ENCODE measurements around the gene TAMALIN. TPM values are rescaled to one million over a fixed set of nuclear protein-coding genes. Genes with fewer than 3 reads are reported as not detected.

The TAMALIN gene
- total RNA-seq, 3 donors from 2014 or later (not counting 1 experiment from before 2014, with no cell fraction given) = 403 to 663 (median 424) TPM

DNA sequence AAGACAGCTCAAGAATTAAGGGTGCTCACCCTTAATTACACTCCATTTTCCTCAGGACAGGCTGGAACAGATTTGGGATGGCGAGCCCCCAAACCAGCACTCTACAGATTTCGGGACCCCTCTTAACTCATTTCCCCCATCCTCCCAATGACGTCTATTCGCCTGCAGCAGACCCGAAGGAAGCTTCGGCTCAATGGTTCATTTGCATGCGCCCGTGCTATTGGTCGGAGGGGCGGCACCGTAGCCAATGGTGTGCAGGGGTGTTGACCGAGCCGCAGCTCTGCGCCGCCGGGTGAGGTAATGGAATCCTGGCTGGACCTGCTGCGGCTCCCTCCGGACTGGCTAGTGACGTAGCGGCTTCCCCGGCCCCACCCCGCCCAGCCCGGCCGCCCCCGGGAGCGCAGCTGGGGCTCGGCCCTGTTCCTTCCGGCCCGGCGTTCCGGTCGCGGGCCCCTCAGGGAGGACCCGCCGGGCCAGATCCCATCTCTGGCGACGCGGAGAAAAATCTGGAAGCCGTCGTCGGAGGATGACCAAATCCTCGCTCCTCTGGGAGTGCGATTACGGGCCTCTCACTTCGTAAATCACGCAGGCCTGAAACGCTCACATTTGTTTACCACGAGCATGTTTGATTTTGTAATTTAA is 26.2 kb downstream of the TAMALIN start:
- Histone ChIP-seq H3K36me3 (ENCODE audit: control insufficient read depth, insufficient read depth, low read length) (no peaks in the 10 kb centered on the region), H3K9me3 (ENCODE audit: control insufficient read depth, insufficient read depth, low read length) (no peaks in the 10 kb centered on the region), H3K27me3 (ENCODE audit: control insufficient read depth, insufficient read depth, low read length) (peaks cover 3% of the 10 kb centered on the region), H3K4me3 (ENCODE audit: low read length) (peak overlapping the region; percentile 26), H3K27ac (ENCODE audit: low read length) (peak overlapping the region; percentile 72), H3K4me1 (ENCODE audit: control insufficient read depth, insufficient read depth, low read length) (peaks cover 38% of the 10 kb centered on the region)
- Mint-ChIP-seq H3K27ac (peak overlapping the region; percentile 84 to 87), H3K9me3 (no peaks in the 10 kb centered on the region), H3K27me3 (ENCODE audit: low read depth in 2 of 2) (peaks cover 0 to 9% of the 10 kb centered on the region in 2 donors), H3K36me3 (no peaks in the 10 kb centered on the region), H3K4me3 (peak overlapping the region; percentile 77), H3K4me1 (peaks cover 6 to 21% of the 10 kb centered on the region in 2 donors)
- ATAC-seq = peak; percentile 82 to 94 (median 83)
- DNase-seq = peak; percentile 85 to 94
- WGBS (ENCODE audit: insufficient coverage) = under 1% methylated on average over 48 of the region's 48 CpGs
- TF ChIP-seq, protein P1, sequence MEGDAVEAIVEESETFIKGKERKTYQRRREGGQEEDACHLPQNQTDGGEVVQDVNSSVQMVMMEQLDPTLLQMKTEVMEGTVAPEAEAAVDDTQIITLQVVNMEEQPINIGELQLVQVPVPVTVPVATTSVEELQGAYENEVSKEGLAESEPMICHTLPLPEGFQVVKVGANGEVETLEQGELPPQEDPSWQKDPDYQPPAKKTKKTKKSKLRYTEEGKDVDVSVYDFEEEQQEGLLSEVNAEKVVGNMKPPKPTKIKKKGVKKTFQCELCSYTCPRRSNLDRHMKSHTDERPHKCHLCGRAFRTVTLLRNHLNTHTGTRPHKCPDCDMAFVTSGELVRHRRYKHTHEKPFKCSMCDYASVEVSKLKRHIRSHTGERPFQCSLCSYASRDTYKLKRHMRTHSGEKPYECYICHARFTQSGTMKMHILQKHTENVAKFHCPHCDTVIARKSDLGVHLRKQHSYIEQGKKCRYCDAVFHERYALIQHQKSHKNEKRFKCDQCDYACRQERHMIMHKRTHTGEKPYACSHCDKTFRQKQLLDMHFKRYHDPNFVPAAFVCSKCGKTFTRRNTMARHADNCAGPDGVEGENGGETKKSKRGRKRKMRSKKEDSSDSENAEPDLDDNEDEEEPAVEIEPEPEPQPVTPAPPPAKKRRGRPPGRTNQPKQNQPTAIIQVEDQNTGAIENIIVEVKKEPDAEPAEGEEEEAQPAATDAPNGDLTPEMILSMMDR (IDR thresholded peaks at IDR 0.05) = no peak
- intact Hi-C loops (cut with micrococcal nuclease) = no loop called here

DNA sequence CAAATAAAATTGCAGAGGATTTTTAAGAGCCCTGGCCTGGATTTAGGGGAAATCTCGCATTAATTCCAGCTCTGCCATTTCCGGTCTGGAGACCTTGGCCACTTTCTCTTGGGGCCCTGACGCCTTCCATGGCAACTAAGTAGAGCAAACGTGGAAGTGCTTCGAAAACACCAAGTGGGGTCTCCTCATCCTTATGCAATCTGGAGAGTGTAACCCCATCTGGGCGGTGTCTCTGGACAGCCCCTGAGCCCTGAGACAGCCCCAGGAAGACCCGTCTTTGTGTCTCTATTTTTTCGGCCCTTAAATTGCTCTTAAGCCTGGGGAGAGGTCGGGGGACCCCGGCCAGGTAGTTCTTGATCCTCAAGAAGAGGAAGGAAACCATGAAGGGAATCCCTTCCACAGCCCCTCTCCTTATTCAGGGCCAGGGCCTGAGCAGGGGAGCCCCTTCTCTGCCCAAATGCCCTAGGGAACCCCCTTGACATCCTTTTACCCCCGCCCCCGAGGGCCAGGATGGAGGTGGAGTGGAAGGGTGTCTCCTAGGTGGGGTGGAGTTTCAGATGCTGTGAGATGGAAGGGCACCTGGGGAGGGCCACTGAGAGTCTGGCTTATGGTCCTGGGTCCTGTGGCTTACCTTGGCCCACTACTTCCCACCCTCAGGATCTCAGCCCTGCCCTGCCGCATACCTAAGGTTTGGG is 26.8 kb downstream of the TAMALIN start:
- Histone ChIP-seq H3K27me3 (ENCODE audit: control insufficient read depth, insufficient read depth, low read length) (peaks cover 3% of the 10 kb centered on the region), H3K27ac (ENCODE audit: low read length) (peak overlapping the region; percentile 72), H3K4me1 (ENCODE audit: control insufficient read depth, insufficient read depth, low read length) (peaks cover 38% of the 10 kb centered on the region), H3K36me3 (ENCODE audit: control insufficient read depth, insufficient read depth, low read length) (no peaks in the 10 kb centered on the region), H3K4me3 (ENCODE audit: low read length) (peak overlapping the region; percentile 26), H3K9me3 (ENCODE audit: control insufficient read depth, insufficient read depth, low read length) (no peaks in the 10 kb centered on the region)
- WGBS (ENCODE audit: insufficient coverage) = 43% methylated on average over 11 of the region's 13 CpGs
- Mint-ChIP-seq H3K4me3 (peak overlapping the region; percentile 77), H3K4me1 (peaks cover 6 to 21% of the 10 kb centered on the region in 2 donors), H3K27ac (peak overlapping the region; percentile 84 to 87), H3K36me3 (no peaks in the 10 kb centered on the region), H3K27me3 (ENCODE audit: low read depth in 2 of 2) (peaks cover 0 to 11% of the 10 kb centered on the region in 2 donors), H3K9me3 (no peaks in the 10 kb centered on the region)
- intact Hi-C loops (cut with micrococcal nuclease) = no loop called here
- ATAC-seq (no peak), DNase-seq (no peak)
- TF ChIP-seq, protein P1 (IDR thresholded peaks at IDR 0.05) = no peak

DNA sequence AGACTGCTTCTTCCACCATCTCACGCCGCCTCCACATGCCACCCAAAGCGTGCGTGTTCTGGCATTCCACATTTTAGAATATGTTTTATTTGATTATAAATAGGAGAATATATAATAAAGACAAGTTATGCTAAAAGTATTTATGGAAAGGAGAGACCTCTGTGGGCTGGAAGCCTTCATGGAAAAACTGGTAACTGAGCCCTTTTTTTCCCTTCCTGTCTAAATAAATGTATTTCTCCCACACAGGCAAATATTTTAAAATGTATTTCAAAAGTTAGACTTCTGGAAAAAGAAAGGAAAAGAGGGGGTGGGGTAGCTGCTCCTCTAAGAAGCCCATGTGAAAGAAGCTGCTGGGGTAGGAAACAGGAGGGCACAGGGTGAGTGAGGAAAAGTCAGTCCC is 28.4 kb downstream of the TAMALIN start:
- Histone ChIP-seq H3K27ac (ENCODE audit: low read length) (no peak overlapping the region), H3K27me3 (ENCODE audit: control insufficient read depth, insufficient read depth, low read length) (peaks cover 3% of the 10 kb centered on the region), H3K36me3 (ENCODE audit: control insufficient read depth, insufficient read depth, low read length) (no peaks in the 10 kb centered on the region), H3K4me1 (ENCODE audit: control insufficient read depth, insufficient read depth, low read length) (peaks cover 38% of the 10 kb centered on the region), H3K9me3 (ENCODE audit: control insufficient read depth, insufficient read depth, low read length) (no peaks in the 10 kb centered on the region), H3K4me3 (ENCODE audit: low read length) (no peak overlapping the region)
- Mint-ChIP-seq H3K36me3 (no peaks in the 10 kb centered on the region), H3K4me3 (peak overlapping the region; percentile 35), H3K9me3 (no peaks in the 10 kb centered on the region), H3K27ac (peak overlapping the region; percentile 84 to 87), H3K27me3 (ENCODE audit: low read depth in 2 of 2) (peaks cover 0 to 11% of the 10 kb centered on the region in 2 donors), H3K4me1 (peaks cover 6 to 21% of the 10 kb centered on the region in 2 donors)
- ATAC-seq (no peak), DNase-seq (no peak)
- TF ChIP-seq, protein P1 (IDR thresholded peaks at IDR 0.05) = no peak
- no CpG with 5 or more reads among the region's 4 CpGs for WGBS (ENCODE audit: insufficient coverage)
- intact Hi-C loops (cut with micrococcal nuclease) = no loop called here
